ENCODE data around the gene HYAL2. TPM values are rescaled to one million over a fixed set of nuclear protein-coding genes. Genes with fewer than 3 reads are reported as not detected.

Gene HYAL2
- total and polyA plus RNA-seq, 12 donors = 25.1 to 135 (median 39.0) TPM

DNA sequence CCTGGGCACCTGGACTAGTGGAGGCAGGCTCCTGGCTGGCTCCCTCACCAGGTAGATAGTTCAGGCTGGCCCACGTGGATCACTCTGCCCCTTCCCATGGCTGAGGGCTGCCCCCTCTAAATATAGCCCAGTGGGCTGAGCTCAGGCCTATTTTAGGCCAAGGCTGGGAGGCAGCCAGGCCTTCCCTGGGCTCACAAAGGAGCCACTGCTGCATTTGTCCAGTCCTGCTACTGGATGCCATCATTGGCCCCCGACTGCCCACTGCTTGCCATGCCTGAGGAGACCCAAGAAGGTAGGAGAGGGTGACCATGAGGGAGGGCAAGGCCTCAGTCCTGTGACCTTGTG lies 43.7 kb downstream of the HYAL2 start, which contains the start of gene LSMEM2:
TSS of gene LSMEM2 (plus strand) at position 208 of the 345 bp plus-strand sequence. CDS start at position 235, 27 bp downstream.
- ATAC-seq (peak; percentile 78 to 94 (median 88)), DNase-seq (peak; percentile 69 to 73)
- Histone ChIP-seq H3K4me3 (peak within 1 kb of the TSS in 9 of 10 donors; percentile 26 to 52 (median 43)), H3K4me1 (peaks cover 4 to 53% (median 25%) of the 10 kb centered on the region in 9 donors), H3K27me3 (peaks cover 0 to 40% (median 10%) of the 10 kb centered on the region in 7 donors), H3K27ac (peak within 1 kb of the TSS; percentile 21 to 92 (median 85)), H3K9me3 (no peaks in the 10 kb centered on the region), H3K36me3 (peaks cover 0 to 8% (median 0%) of the 10 kb centered on the region in 9 donors)
- intact Hi-C loops (cut with DNase I) = loop anchor here in 1 of 10 donors (10.0 kb wide), 1 partner anchor 154 kb away; no protein-coding TSS in a partner anchor
- TF ChIP-seq, protein P1, sequence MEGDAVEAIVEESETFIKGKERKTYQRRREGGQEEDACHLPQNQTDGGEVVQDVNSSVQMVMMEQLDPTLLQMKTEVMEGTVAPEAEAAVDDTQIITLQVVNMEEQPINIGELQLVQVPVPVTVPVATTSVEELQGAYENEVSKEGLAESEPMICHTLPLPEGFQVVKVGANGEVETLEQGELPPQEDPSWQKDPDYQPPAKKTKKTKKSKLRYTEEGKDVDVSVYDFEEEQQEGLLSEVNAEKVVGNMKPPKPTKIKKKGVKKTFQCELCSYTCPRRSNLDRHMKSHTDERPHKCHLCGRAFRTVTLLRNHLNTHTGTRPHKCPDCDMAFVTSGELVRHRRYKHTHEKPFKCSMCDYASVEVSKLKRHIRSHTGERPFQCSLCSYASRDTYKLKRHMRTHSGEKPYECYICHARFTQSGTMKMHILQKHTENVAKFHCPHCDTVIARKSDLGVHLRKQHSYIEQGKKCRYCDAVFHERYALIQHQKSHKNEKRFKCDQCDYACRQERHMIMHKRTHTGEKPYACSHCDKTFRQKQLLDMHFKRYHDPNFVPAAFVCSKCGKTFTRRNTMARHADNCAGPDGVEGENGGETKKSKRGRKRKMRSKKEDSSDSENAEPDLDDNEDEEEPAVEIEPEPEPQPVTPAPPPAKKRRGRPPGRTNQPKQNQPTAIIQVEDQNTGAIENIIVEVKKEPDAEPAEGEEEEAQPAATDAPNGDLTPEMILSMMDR (IDR thresholded peaks at IDR 0.05) = no peak
- WGBS, 2 donors = 30 to 32% methylated on average over 2 of the region's 2 CpGs

DNA sequence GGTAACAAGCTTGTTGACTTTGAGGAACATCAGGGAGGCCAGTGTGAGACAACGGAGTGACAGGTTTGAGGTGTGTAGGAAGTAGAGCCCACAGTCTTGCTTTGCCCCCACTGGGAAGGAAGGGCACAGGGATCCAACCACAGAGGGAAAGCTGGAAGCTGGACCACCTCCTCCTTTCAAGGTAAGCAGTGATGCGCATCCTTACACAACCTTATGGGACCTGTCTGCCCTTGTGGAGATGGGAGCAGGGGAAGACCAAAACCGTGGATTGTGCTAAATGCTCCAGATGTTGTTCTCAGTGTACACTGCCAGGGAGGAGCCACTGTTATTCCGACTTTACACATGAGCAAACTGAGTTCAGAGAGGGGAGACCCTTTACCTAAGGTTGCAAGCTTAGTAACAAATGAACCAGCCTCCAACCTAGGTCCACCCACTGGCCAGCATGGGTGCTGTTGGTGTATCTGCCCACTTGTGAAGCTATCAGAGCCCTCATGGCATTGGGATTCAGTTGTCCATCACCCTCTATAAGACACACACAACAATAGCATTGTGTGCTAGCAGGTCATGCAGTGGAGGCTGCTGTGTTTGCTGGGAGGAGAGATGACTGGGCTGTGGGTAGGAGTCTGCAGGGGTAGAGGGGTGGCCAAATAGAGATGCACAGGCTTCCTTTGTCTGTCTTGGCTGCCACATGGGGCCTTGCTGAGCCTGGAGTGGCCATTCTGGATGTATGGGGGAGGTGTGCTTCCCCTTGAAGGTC lies 44.2 kb downstream of the HYAL2 start:
- peak overlapping the region in 8 of 10 donors; percentile 67 to 92 (median 88) for H3K27ac ChIP-seq
- no peak overlapping the region for H3K4me3 ChIP-seq
- H3K9me3 ChIP-seq = no peaks in the 10 kb centered on the region
- peaks cover 0 to 45% (median 10%) of the 10 kb centered on the region in 7 donors for H3K27me3 ChIP-seq
- 81 to 84% methylated on average over 4 of the region's 4 CpGs for WGBS, 2 donors
- H3K4me1 ChIP-seq = peaks cover 4 to 55% (median 31%) of the 10 kb centered on the region in 9 donors
- DNase-seq (no peak), ATAC-seq (peak in 5 of 8 donors; percentile 1 to 21 (median 4))
- intact Hi-C loops (cut with DNase I) = loop anchor here in 1 of 10 donors (10.0 kb wide), 1 partner anchor 154 kb away; no protein-coding TSS in a partner anchor
- H3K36me3 ChIP-seq = peaks cover 0 to 8% (median 0%) of the 10 kb centered on the region in 9 donors
- TF ChIP-seq, protein P1 (IDR thresholded peaks at IDR 0.05) = no peak

DNA sequence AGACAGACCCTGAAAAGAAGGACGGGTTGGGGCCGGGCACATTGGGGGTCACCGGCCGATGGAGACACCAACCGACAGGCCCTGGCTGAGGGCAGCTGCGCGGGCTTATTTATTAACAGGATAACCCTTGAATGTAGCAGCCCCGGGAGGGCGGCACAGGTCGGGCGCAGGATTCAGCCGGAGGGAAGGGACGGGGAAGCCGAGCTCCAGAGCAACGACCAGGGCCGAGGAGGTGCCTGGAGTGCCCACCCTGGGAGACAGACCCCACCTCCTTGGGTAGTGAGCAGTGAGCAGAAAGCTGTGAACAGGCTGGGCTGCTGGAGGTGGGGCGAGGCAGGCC lies 45.8 kb downstream of the HYAL2 start:
- TF ChIP-seq, protein P1 (IDR thresholded peaks at IDR 0.05) = no peak
- Histone ChIP-seq H3K36me3 (peaks cover 0 to 8% (median 0%) of the 10 kb centered on the region in 9 donors), H3K9me3 (no peaks in the 10 kb centered on the region), H3K4me1 (peaks cover 6 to 64% (median 36%) of the 10 kb centered on the region in 9 donors), H3K4me3 (no peak overlapping the region), H3K27me3 (peaks cover 0 to 47% (median 10%) of the 10 kb centered on the region in 7 donors), H3K27ac (no peak overlapping the region)
- intact Hi-C loops (cut with DNase I) = loop anchor here in 1 of 10 donors (10.0 kb wide), 1 partner anchor 152 kb away; no protein-coding TSS in a partner anchor
- ATAC-seq (no peak), DNase-seq (no peak)
- WGBS, 2 donors = 84% methylated on average over 17 of the region's 17 CpGs

DNA sequence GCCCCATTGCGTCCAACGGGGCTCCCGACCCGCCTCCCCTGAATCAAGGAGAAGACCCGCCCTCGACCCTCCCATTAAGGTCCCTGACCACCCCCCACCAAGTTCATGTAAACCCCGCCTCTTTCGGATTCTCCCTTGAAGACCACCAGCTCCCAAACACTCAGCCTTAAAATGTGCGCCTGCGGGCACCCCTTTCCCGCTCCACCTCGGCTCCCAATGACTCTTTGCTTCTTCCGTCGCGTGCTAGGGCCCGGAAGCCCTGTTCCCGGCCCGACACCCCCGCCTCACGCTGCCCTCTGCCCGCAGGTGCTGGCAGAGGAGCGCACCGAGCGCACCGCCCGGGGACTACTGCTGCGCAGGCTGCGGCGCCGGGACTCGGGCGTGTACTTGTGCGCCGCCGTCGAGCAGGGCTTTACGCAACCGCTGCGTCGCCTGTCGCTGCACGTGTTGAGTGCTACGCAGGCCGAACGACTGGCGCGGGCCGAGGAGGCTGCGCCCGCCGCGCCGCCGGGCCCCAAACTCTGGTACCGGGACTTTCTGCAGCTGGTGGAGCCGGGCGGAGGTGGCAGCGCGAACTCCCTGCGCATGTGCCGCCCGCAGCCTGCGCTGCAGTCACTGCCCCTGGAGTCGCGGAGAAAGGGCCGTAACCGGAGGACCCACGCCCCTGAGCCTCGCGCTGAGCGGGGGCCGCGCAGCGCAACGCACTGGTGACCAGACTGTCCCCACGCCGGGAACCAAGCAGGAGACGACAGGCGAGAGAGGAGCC lies 46.4 kb downstream of the HYAL2 start:
- Histone ChIP-seq H3K4me3 (no peak overlapping the region), H3K36me3 (peaks cover 0 to 8% (median 0%) of the 10 kb centered on the region in 9 donors), H3K27me3 (peaks cover 0 to 47% (median 10%) of the 10 kb centered on the region in 7 donors), H3K4me1 (peaks cover 6 to 64% (median 36%) of the 10 kb centered on the region in 9 donors), H3K9me3 (no peaks in the 10 kb centered on the region), H3K27ac (no peak overlapping the region)
- TF ChIP-seq, protein P1 (IDR thresholded peaks at IDR 0.05) = no peak
- 48 to 54% methylated on average over 77 to 79 of the region's 79 CpGs for WGBS, 2 donors
- ATAC-seq (no peak), DNase-seq (no peak)
- intact Hi-C loops (cut with DNase I) = loop anchor here in 4 of 10 donors (2.0 to 10.0 kb wide), 3 partner anchors 49 to 151 kb away; no protein-coding TSS in a partner anchor

All from heart right ventricle (tissue), 16 donors.